Naive B cell (primary cell): ENCODE results near the gene PTGDR. TPM values are rescaled to one million over a fixed set of nuclear protein-coding genes. Genes with fewer than 3 reads are reported as not detected.

ENCODE experiments used
- ATAC-seq, 2 donors: fragments of 150-1000 bp; cut with Tn5 transposase; 2 replicates each; pipeline ENCODE4 v1.10.0; 2021; ENCODE audit warnings: low read depth in 2 of 2, mild to moderate bottlenecking in 2 of 2, moderate library complexity in 2 of 2
- DNase-seq: peaks from one replicate; pipeline ENCODE4 v3.0.0; 2022
- H3K27ac Mint-ChIP-seq, 6 donors: one replicate each; pipeline ENCODE4 v1.8.0; 2020 to 2022; ENCODE audit warnings: mild to moderate bottlenecking in 6 of 6, mixed read lengths in 6 of 6, moderate library complexity in 5 of 6, inconsistent platforms in 2 of 6
- H3K27me3 Mint-ChIP-seq, 3 donors: one replicate each; pipeline ENCODE4 v1.8.0; 2021 to 2022; ENCODE audit warnings: mixed read lengths in 3 of 3, mild to moderate bottlenecking in 1 of 3
- H3K36me3 Mint-ChIP-seq, 2 donors: one replicate each; pipeline ENCODE4 v1.8.0; 2020 to 2022; ENCODE audit warnings: mixed read lengths in 2 of 2, inconsistent platforms in 1 of 2, mild to moderate bottlenecking in 1 of 2
- H3K4me1 Mint-ChIP-seq, 3 donors: one replicate each; pipeline ENCODE4 v1.8.0; 2020 to 2022; ENCODE audit warnings: mixed read lengths in 3 of 3, inconsistent platforms in 1 of 3, mild to moderate bottlenecking in 1 of 3, moderate library complexity in 1 of 3
- H3K4me3 Mint-ChIP-seq, 8 donors: one replicate each; pipeline ENCODE4 v1.8.0; 2020 to 2022; ENCODE audit warnings: mild to moderate bottlenecking in 8 of 8, mixed read lengths in 8 of 8, moderate library complexity in 8 of 8, inconsistent platforms in 2 of 8
- H3K9me3 Mint-ChIP-seq, 7 donors: one replicate each; pipeline ENCODE4 v1.8.0; 2020 to 2022; ENCODE audit warnings: mixed read lengths in 7 of 7, mild to moderate bottlenecking in 5 of 7, inconsistent platforms in 2 of 7, moderate library complexity in 1 of 7
- polyA plus RNA-seq, 6 donors: library from polyadenylated mRNA; unstranded; fragments of 300-500 nt; fragmentation: Illumina TruSeq; gene quantifications; one replicate each; pipeline ENCODE4 v1.2.3, GENCODE V29; 2021; ENCODE audit warnings: low read depth in 6 of 6

The PTGDR gene
- polyA plus RNA-seq, 6 donors from 2014 or later, result 0.16 to 0.61 (median 0.23) TPM; not detected in 2

- H3K9me3 Mint-ChIP-seq, result peaks cover 4 to 24% (median 15%) of the 10 kb centered on the region in 7 donors
- peaks cover 18 to 21% (median 20%) of the 10 kb centered on the region in 3 donors for H3K4me1 Mint-ChIP-seq
- peaks cover 46 to 64% (median 64%) of the 10 kb centered on the region in 3 donors for H3K27me3 Mint-ChIP-seq
- peaks cover 0 to 20% of the 10 kb centered on the region in 2 donors for H3K36me3 Mint-ChIP-seq
- no peak for DNase-seq
- no peak overlapping the region for H3K4me3 Mint-ChIP-seq
- H3K27ac Mint-ChIP-seq, result no peak overlapping the region
- ATAC-seq, result no peak
These were observed 51.5 kb downstream of the PTGDR start for GRCh38 chr14:52318826-52319645.

GRCh38 chr14:52319919-52320318, 52.4 kb downstream of the PTGDR start:
- ATAC-seq (no peak), DNase-seq (no peak)
- Mint-ChIP-seq H3K4me1 (peaks cover 13 to 22% (median 21%) of the 10 kb centered on the region in 3 donors), H3K27me3 (peaks cover 37 to 59% (median 55%) of the 10 kb centered on the region in 3 donors), H3K9me3 (peaks cover 4 to 24% (median 15%) of the 10 kb centered on the region in 7 donors), H3K4me3 (no peak overlapping the region), H3K27ac (peak overlapping the region in 1 of 6 donors; percentile 30), H3K36me3 (peaks cover 0 to 16% of the 10 kb centered on the region in 2 donors)

- Mint-ChIP-seq H3K9me3 (peaks cover 4 to 25% (median 18%) of the 10 kb centered on the region in 7 donors), H3K27me3 (peaks cover 5 to 34% (median 24%) of the 10 kb centered on the region in 3 donors), H3K4me1 (peaks cover 17 to 22% (median 21%) of the 10 kb centered on the region in 3 donors), H3K36me3 (peaks cover 0 to 8% of the 10 kb centered on the region in 2 donors), H3K27ac (peak overlapping the region in 5 of 6 donors; percentile 20 to 73 (median 62)), H3K4me3 (peak overlapping the region in 6 of 8 donors; percentile 16 to 58 (median 34))
- ATAC-seq (peak; percentile 99), DNase-seq (peak; percentile 73)
These were observed 57.6 kb downstream of the PTGDR start for GRCh38 chr14:52325126-52325525.

GRCh38 chr14:52325630-52326029, 58.1 kb downstream of the PTGDR start:
- peaks cover 0 to 8% of the 10 kb centered on the region in 2 donors for H3K36me3 Mint-ChIP-seq
- peaks cover 17 to 22% (median 21%) of the 10 kb centered on the region in 3 donors for H3K4me1 Mint-ChIP-seq
- H3K27me3 Mint-ChIP-seq, result peaks cover 9 to 33% (median 22%) of the 10 kb centered on the region in 3 donors
- H3K4me3 Mint-ChIP-seq, result peak overlapping the region in 1 of 8 donors; percentile 57
- ATAC-seq, result no peak
- peaks cover 4 to 25% (median 18%) of the 10 kb centered on the region in 7 donors for H3K9me3 Mint-ChIP-seq
- no peak for DNase-seq
- peak overlapping the region in 1 of 6 donors; percentile 62 for H3K27ac Mint-ChIP-seq

Other genes with a start within 250 kb of the PTGDR start
- gene NID2, start 198.6 kb upstream of the PTGDR start, polyA plus RNA-seq, result 1 to 10 TPM in 1 of 6 donors, under 1 TPM in 4, not detected in 1; 0.52 to 1.7 (median 0.77) TPM
- gene PTGER2, start 46.6 kb downstream of the PTGDR start, polyA plus RNA-seq, result under 1 TPM in 5 of 6 donors, not detected in 1; 0.23 to 0.88 (median 0.39) TPM